ENCODE measurements around the gene SLC1A5.

SLC1A5 gene

DNA sequence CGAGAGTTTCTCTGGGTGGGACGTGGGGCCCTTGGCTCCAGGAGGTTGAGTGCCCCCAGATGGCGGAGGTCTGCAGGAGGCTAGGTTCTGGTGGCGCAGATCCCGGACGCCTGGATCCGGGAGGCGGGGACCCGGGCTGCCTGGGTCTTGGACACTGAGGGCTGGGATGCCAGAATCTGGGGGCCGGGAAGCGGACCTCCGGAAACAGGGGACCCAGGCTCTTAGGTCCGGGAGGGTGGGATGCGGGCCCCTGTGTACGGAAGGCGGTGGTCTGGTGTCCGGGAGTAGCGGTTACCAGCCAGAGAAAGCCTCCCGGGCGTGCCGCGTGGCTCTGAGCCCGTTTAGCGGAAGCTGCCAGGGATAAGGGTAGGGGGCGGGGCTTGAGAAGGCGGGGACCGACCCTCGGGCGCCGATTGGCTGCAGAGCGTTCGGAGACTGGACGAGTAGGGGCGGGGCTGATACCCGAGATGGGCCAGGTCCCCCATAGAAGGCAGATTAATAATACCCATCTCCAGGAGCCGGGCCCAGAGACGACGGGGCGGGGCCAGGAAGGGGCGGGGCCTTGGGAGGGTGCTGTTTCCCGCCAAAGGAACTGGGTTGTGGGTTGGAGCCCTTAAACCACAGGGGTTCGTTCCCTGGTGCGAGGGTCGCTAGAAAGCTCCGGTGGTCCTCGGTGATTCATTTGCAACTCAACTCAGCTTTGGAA is at the start of gene SLC1A5 (continued):
- TF ChIP-seq, protein P1, sequence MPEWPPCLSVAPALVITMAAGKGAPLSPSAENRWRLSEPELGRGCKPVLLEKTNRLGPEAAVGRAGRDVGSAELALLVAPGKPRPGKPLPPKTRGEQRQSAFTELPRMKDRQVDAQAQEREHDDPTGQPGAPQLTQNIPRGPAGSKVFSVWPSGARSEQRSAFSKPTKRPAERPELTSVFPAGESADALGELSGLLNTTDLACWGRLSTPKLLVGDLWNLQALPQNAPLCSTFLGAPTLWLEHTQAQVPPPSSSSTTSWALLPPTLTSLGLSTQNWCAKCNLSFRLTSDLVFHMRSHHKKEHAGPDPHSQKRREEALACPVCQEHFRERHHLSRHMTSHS (tag by site-specific recombination; IDR thresholded peaks at IDR 0.05) = no peak
- TF ChIP-seq ZNF555 (tag by site-specific recombination; conservative IDR thresholded peaks at IDR 0.05) (no peak), ZNF37A (tag by site-specific recombination; IDR thresholded peaks at IDR 0.05) (no peak), ZNF623 (tag by site-specific recombination; IDR thresholded peaks at IDR 0.05) (no peak; the same call in 1 of the 2 replicates), ZNF600 (tag by site-specific recombination; IDR thresholded peaks at IDR 0.05) (0 out of 2 replicates have a peak, but pooled peaks have one; percentile 66), ZBTB20 (tag by site-specific recombination; IDR thresholded peaks at IDR 0.05) (peak; percentile 29; the same call in 1 of the 2 replicates), WT1 (tag by site-specific recombination; IDR thresholded peaks at IDR 0.05) (peak; percentile 56), BCL11A (tag by site-specific recombination; IDR thresholded peaks at IDR 0.05; ENCODE audit: low read depth) (no peak), ZNF341 (tag by site-specific recombination; IDR thresholded peaks at IDR 0.05; ENCODE audit: low read depth) (0 out of 2 replicates have a peak, but pooled peaks have one; percentile 23), ZNF155 (tag by site-specific recombination; IDR thresholded peaks at IDR 0.05) (no peak), GLI2 (tag by site-specific recombination; IDR thresholded peaks at IDR 0.05; ENCODE audit: borderline replicate concordance, low read depth) (no peak), ZNF626 (tag by site-specific recombination; IDR thresholded peaks at IDR 0.05) (no peak), ZNF514 (tag by site-specific recombination; IDR thresholded peaks at IDR 0.05) (no peak), ZNF223 (tag by site-specific recombination; IDR thresholded peaks at IDR 0.05) (no peak), KLF8 (tag by site-specific recombination; IDR thresholded peaks at IDR 0.05) (peak; percentile 89), ZNF785 (tag by site-specific recombination; IDR thresholded peaks at IDR 0.05) (no peak), ZNF121 (tag by site-specific recombination; IDR thresholded peaks at IDR 0.05) (no peak), KLF7 (tag by site-specific recombination; IDR thresholded peaks at IDR 0.05; ENCODE audit: borderline replicate concordance) (peak; percentile 71; the same call in 1 of the 2 replicates), ZNF391 (tag by site-specific recombination; IDR thresholded peaks at IDR 0.05; ENCODE audit: borderline replicate concordance, low read depth) (peak; percentile 77), ZNF239 (tag by site-specific recombination; IDR thresholded peaks at IDR 0.05) (no peak), EGR2 (tag by site-specific recombination; IDR thresholded peaks at IDR 0.05; ENCODE audit: low read depth) (no peak), TCF7L2 (IDR thresholded peaks at IDR 0.05; ENCODE audit: borderline replicate concordance, low read depth, low read length) (no peak)
- TF ChIP-seq, protein P2, sequence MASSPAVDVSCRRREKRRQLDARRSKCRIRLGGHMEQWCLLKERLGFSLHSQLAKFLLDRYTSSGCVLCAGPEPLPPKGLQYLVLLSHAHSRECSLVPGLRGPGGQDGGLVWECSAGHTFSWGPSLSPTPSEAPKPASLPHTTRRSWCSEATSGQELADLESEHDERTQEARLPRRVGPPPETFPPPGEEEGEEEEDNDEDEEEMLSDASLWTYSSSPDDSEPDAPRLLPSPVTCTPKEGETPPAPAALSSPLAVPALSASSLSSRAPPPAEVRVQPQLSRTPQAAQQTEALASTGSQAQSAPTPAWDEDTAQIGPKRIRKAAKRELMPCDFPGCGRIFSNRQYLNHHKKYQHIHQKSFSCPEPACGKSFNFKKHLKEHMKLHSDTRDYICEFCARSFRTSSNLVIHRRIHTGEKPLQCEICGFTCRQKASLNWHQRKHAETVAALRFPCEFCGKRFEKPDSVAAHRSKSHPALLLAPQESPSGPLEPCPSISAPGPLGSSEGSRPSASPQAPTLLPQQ (tag by site-specific recombination; IDR thresholded peaks at IDR 0.05) = peak; percentile 87
- TF ChIP-seq, protein P3, sequence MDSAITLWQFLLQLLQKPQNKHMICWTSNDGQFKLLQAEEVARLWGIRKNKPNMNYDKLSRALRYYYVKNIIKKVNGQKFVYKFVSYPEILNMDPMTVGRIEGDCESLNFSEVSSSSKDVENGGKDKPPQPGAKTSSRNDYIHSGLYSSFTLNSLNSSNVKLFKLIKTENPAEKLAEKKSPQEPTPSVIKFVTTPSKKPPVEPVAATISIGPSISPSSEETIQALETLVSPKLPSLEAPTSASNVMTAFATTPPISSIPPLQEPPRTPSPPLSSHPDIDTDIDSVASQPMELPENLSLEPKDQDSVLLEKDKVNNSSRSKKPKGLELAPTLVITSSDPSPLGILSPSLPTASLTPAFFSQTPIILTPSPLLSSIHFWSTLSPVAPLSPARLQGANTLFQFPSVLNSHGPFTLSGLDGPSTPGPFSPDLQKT (IDR thresholded peaks at IDR 0.05; ENCODE audit: borderline replicate concordance, low read depth, low read length) = no peak
- TF ChIP-seq, protein P4, sequence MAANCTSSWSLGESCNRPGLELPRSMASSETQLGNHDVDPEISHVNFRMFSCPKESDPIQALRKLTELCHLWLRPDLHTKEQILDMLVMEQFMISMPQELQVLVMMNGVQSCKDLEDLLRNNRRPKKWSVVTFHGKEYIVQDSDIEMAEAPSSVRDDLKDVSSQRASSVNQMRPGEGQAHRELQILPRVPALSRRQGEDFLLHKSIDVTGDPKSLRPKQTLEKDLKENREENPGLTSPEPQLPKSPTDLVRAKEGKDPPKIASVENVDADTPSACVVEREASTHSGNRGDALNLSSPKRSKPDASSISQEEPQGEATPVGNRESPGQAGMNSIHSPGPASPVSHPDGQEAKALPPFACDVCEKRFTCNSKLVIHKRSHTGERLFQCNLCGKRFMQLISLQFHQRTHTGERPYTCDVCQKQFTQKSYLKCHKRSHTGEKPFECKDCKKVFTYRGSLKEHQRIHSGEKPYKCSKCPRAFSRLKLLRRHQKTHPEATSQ (tag by site-specific recombination; IDR thresholded peaks at IDR 0.05) = no peak
- TF ChIP-seq, protein P5, sequence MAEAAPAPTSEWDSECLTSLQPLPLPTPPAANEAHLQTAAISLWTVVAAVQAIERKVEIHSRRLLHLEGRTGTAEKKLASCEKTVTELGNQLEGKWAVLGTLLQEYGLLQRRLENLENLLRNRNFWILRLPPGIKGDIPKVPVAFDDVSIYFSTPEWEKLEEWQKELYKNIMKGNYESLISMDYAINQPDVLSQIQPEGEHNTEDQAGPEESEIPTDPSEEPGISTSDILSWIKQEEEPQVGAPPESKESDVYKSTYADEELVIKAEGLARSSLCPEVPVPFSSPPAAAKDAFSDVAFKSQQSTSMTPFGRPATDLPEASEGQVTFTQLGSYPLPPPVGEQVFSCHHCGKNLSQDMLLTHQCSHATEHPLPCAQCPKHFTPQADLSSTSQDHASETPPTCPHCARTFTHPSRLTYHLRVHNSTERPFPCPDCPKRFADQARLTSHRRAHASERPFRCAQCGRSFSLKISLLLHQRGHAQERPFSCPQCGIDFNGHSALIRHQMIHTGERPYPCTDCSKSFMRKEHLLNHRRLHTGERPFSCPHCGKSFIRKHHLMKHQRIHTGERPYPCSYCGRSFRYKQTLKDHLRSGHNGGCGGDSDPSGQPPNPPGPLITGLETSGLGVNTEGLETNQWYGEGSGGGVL (tag by site-specific recombination; IDR thresholded peaks at IDR 0.05) = 0 out of 2 replicates have a peak, but pooled peaks have one; percentile 11
- TF ChIP-seq, protein P6, sequence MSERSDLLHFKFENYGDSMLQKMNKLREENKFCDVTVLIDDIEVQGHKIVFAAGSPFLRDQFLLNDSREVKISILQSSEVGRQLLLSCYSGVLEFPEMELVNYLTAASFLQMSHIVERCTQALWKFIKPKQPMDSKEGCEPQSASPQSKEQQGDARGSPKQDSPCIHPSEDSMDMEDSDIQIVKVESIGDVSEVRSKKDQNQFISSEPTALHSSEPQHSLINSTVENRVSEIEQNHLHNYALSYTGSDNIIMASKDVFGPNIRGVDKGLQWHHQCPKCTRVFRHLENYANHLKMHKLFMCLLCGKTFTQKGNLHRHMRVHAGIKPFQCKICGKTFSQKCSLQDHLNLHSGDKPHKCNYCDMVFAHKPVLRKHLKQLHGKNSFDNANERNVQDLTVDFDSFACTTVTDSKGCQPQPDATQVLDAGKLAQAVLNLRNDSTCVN (tag by site-specific recombination; optimal IDR thresholded peaks at IDR 0.05) = peak; percentile 24
- TF ChIP-seq, protein P7, sequence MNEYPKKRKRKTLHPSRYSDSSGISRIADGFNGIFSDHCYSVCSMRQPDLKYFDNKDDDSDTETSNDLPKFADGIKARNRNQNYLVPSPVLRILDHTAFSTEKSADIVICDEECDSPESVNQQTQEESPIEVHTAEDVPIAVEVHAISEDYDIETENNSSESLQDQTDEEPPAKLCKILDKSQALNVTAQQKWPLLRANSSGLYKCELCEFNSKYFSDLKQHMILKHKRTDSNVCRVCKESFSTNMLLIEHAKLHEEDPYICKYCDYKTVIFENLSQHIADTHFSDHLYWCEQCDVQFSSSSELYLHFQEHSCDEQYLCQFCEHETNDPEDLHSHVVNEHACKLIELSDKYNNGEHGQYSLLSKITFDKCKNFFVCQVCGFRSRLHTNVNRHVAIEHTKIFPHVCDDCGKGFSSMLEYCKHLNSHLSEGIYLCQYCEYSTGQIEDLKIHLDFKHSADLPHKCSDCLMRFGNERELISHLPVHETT (tag by site-specific recombination; IDR thresholded peaks at IDR 0.05) = peak; percentile 59; the same call in 1 of the 2 replicates
- TF ChIP-seq, protein P8, sequence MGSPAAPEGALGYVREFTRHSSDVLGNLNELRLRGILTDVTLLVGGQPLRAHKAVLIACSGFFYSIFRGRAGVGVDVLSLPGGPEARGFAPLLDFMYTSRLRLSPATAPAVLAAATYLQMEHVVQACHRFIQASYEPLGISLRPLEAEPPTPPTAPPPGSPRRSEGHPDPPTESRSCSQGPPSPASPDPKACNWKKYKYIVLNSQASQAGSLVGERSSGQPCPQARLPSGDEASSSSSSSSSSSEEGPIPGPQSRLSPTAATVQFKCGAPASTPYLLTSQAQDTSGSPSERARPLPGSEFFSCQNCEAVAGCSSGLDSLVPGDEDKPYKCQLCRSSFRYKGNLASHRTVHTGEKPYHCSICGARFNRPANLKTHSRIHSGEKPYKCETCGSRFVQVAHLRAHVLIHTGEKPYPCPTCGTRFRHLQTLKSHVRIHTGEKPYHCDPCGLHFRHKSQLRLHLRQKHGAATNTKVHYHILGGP (tag by site-specific recombination; IDR thresholded peaks at IDR 0.05) = no peak

All from HEK293 (cell line).